Spinal cord (tissue), 10 donors: Measurements from ENCODE around the gene WDR33. TPM values are rescaled to one million over a fixed set of nuclear protein-coding genes. Genes with fewer than 3 reads are reported as not detected.

Experiments used
- DNase-seq, 6 donors: peaks; one replicate each; pipeline versions ENCODE4 v3.0.0 to v3.0.0-alpha.2; 2013 to 2015; ENCODE audit warnings: low spot score in 6 of 6, low read depth in 4 of 6
- H3K27ac ChIP-seq: one replicate; pipeline ENCODE4 v1.5.1; 2013; ENCODE audit warnings: low read depth, low read length, control low read depth
- H3K27me3 ChIP-seq: one replicate; pipeline ENCODE4 v1.6.1; 2013; ENCODE audit warnings: low read length; ENCODE audit not compliant: control insufficient read depth, insufficient read depth
- H3K36me3 ChIP-seq: one replicate; pipeline ENCODE4 v1.6.1; 2013; ENCODE audit warnings: low read length; ENCODE audit not compliant: control insufficient read depth, insufficient read depth
- H3K4me1 ChIP-seq: one replicate; pipeline ENCODE4 v1.6.1; 2013; ENCODE audit warnings: low read length; ENCODE audit not compliant: control insufficient read depth, insufficient read depth
- H3K4me3 ChIP-seq: one replicate; pipeline ENCODE4 v1.5.1; 2013; ENCODE audit warnings: low read depth, low read length, control low read depth
- H3K9me3 ChIP-seq: one replicate; pipeline ENCODE4 v1.6.1; 2013; ENCODE audit warnings: low read length; ENCODE audit not compliant: control insufficient read depth, insufficient read depth
- WGBS: methylation state at CpG from one replicate; pipeline ENCODE4 v1.1.5; 2013; ENCODE audit warnings: missing lambda C conversion rate; ENCODE audit not compliant: insufficient coverage; 5-methylcytosine and 5-hydroxymethylcytosine counted together
- long read RNA-seq, 4 donors: transcript quantifications; one replicate each; lab custom pipeline, GENCODE V29; 2026
- polyA plus RNA-seq, 2 donors: library from polyadenylated mRNA; unstranded; fragments of 120-200 nt; gene quantifications; one replicate each; pipeline ENCODE4 v1.2.1, GENCODE V29; 2013; ENCODE audit not compliant: insufficient read length in 2 of 2
- total RNA-seq, 2 donors: library from RNA; depleted of rRNA in 1 of 2; stranded (reverse); fragments of 120-200 nt in 1 of 2; fragments of >200 nt in 1 of 2; gene quantifications; one replicate each; pipeline versions ENCODE4 v1.2.3 to v1.2.4, GENCODE V29; 2013 to 2014
- donor health status: healthy.

Gene WDR33
- total RNA-seq, result 10 to 100 TPM; 44.7 to 59.1 TPM
- polyA plus RNA-seq, result 10 to 100 TPM; 37.4 to 40.3 TPM
- long read RNA-seq, donor 1, full-length matches to known transcripts, result 13 of 13 reads
- long read RNA-seq, donor 1, partial matches to known transcripts, result 0 of 13 reads
- long read RNA-seq, donor 1, other reads (novel, unspliced or antisense), result 0 of 13 reads
- long read RNA-seq, donor 2, partial matches to known transcripts, result 0 of 4 reads
- long read RNA-seq, donor 2, other reads (novel, unspliced or antisense), result 0 of 4 reads
- long read RNA-seq, donor 3, transcript WDR33-204 (6 exons, 3,104 nt), result major isoform, 8 of 8 reads
- long read RNA-seq, donor 3, partial matches to known transcripts, result 0 of 8 reads
- long read RNA-seq, donor 3, other reads (novel, unspliced or antisense), result 0 of 8 reads
- long read RNA-seq, donor 4, transcript WDR33-204 (6 exons, 3,104 nt), result major isoform, 31 of 64 reads
- long read RNA-seq, donor 4, partial matches to known transcripts, result 33 of 64 reads
- long read RNA-seq, donor 4, other reads (novel, unspliced or antisense), result 0 of 64 reads

DNA sequence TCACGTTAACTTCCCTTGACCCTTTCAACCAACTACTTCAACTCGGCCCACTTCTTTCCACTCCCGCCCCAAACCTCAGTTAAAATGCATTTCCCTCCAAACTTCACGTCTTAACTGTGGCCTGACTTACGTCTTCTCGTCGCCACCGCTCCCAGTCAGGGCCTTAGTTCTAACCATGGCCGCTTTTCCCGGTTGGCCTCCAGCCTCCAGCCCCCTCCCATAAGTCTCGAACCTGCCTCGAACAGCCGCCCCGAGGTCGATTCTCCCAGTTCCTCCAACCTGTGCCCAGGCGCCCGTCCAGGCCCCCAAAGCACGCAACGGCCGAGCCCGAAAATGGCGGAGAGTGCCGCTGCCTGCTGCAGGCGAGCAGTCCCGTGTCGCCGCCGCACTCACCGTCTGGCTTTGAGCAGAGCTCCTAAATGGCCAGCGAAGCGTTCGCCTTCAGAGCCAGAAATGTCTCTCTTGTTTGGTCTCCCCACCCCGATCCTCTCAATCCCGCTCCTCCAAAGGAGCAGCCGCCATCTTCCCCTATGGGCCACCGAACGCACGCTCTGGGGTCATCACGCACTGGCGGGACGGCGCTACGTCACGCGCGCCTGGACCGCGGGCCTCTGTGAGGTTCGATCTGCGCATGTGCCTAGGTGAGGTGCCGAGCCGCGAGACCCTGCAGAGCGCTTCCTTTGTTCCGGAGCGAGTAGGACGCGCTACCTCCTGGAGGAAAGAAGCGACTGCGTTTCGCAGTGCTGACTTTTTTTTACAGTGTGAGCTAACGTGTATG lies at the start of gene WDR33:
Gene WDR33, minus strand, starts transcription at position 553 of the 778 bp plus-strand sequence. CDS start 40,190 bp downstream, outside the sequence.
- H3K4me1 ChIP-seq, result peaks cover 16% of the 10 kb centered on the region
- H3K9me3 ChIP-seq, result no peaks in the 10 kb centered on the region
- H3K4me3 ChIP-seq, result peak within 1 kb of the TSS; percentile 94
- H3K27me3 ChIP-seq, result no peaks in the 10 kb centered on the region
- no peaks in the 10 kb centered on the region for H3K36me3 ChIP-seq
- DNase-seq, result peak; percentile 84 to 99 (median 88)
- H3K27ac ChIP-seq, result peak within 1 kb of the TSS; percentile 92
- under 1% methylated on average over 62 of the region's 62 CpGs for WGBS

DNA sequence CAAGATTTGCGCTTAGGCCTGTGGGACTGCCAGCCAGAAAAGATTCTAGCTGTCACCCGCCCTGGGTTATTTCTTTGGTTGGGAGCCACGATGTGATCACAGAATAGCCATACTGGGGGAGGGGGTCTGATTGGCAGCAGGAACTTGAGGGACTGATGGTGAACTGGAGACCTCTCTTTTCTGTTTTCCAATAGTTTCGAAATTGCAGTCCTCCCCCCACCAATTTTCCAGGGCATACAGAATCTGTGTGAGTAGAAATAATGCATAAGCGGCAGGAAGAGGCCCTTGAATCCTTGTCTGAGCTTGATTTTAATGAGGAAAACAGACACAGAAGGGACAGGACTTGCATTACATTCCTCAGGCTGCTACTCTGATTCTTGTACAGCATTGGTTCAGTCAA lies 49.2 kb upstream of the WDR33 start:
- peak in 1 of 6 donors; percentile 5 for DNase-seq
- 45% methylated on average over 1 of the region's 5 CpGs for WGBS

DNA sequence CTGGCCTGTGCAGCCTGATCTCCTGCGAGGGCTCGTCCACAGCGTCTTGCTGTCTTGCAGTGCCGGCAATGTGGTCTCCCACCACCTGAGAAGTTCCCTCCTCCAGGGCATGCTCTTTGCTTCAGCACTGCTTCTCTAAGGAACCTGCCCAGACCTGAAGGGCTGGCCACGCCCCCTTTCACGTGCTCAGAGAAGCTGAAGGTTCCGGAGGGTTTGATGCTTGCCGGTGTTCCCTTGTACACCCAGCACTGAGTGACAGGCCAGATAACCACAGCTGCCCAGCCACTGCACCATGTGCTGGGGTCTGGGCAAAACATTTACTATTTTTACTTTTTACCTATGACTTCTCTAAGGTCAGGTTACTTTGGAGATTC lies 48.7 kb upstream of the WDR33 start:
- DNase-seq, result peak in 1 of 6 donors; percentile 15
- Histone ChIP-seq H3K27ac (no peak overlapping the region), H3K4me1 (peaks cover 19% of the 10 kb centered on the region), H3K9me3 (no peaks in the 10 kb centered on the region), H3K27me3 (no peaks in the 10 kb centered on the region), H3K4me3 (no peak overlapping the region), H3K36me3 (peaks cover 13% of the 10 kb centered on the region)
- 21% methylated on average over 8 of the region's 8 CpGs for WGBS

More for the DNA sequence above, 49.2 kb upstream of the WDR33 start:
- peaks cover 16% of the 10 kb centered on the region for H3K36me3 ChIP-seq
- no peak overlapping the region for H3K4me3 ChIP-seq
- no peaks in the 10 kb centered on the region for H3K27me3 ChIP-seq
- no peak overlapping the region for H3K27ac ChIP-seq
- peaks cover 19% of the 10 kb centered on the region for H3K4me1 ChIP-seq
- no peaks in the 10 kb centered on the region for H3K9me3 ChIP-seq

DNA sequence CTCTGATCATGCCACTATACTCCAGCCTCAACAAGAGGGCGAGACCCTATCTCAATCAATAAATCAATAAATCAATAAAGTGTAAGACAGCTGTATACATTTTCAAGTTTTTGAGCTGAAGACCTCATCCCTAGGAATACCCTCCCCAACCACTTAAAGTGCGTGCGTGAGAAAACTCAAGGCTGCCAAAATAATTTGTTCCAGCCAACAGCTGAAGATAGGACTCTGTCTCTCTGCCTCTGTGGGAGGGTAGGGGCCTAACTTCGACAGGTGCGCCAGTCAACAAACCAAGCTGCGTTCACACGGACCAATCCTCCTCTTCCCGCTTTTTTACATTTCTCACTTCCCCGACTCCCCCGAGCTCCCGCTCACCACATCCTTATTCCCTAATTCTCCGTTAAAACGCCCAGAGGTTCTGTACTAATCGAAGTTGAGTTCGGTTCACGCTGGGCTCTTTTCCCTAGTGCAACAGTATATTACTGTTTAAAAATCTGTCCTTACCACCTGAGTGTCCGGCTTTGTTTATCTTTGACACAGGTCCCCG lies 46.4 kb upstream of the WDR33 start:
- WGBS, result 0% methylated on average over 4 of the region's 18 CpGs
- peaks cover 4% of the 10 kb centered on the region for H3K36me3 ChIP-seq
- peak in 1 of 6 donors; percentile 6 for DNase-seq
- H3K27me3 ChIP-seq, result no peaks in the 10 kb centered on the region
- peaks cover 19% of the 10 kb centered on the region for H3K4me1 ChIP-seq
- H3K27ac ChIP-seq, result peak overlapping the region; percentile 8
- H3K9me3 ChIP-seq, result no peaks in the 10 kb centered on the region
- H3K4me3 ChIP-seq, result peak overlapping the region; percentile 48

DNA sequence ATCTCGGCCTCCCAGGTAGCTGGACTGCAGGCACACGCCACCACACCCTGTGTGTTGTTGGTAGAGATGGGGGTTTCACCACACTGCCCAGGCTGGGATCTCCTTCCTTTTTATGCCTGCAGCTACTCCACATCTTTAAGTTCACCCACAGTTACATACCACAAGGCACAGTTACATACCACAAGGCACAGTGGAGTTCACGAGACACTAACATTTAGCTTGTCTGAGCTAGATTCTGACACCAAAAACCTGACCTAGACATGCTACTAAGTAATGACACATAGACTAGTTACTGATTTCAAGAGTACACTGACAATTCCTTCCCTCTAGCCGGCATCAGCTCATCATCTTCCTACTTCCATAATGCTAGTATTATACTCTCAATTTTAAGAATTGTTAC lies 42.7 kb upstream of the WDR33 start:
- WGBS, result 93% methylated on average over 1 of the region's 4 CpGs
- H3K4me1 ChIP-seq, result peaks cover 14% of the 10 kb centered on the region
- H3K27ac ChIP-seq, result no peak overlapping the region
- H3K36me3 ChIP-seq, result peaks cover 37% of the 10 kb centered on the region
- H3K4me3 ChIP-seq, result no peak overlapping the region
- H3K9me3 ChIP-seq, result no peaks in the 10 kb centered on the region
- H3K27me3 ChIP-seq, result no peaks in the 10 kb centered on the region
- DNase-seq, result no peak

DNA sequence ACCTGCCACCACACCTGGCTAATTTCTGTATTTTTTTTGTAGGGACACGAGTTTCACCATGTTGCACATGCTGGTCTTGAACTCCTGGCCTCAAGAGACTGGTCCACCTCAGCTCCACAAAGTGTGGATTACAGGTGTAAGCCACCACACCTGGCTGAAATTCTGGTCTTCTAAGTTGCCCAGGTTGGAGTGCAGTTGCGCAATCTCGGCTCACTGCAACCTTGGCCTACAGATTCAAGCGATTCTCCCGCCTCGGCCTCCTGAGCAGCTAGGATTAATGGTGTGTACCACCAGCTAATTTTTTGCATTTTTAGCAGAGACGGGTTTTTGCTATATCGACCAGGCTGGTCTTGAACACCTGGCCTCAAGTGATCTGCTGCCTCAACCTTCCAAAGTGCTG lies 41.4 kb upstream of the WDR33 start:
- peaks cover 14% of the 10 kb centered on the region for H3K4me1 ChIP-seq
- H3K27ac ChIP-seq, result no peak overlapping the region
- no peak overlapping the region for H3K4me3 ChIP-seq
- DNase-seq, result no peak
- H3K36me3 ChIP-seq, result peaks cover 46% of the 10 kb centered on the region
- 99% methylated on average over 6 of the region's 8 CpGs for WGBS
- H3K27me3 ChIP-seq, result no peaks in the 10 kb centered on the region
- H3K9me3 ChIP-seq, result no peaks in the 10 kb centered on the region

DNA sequence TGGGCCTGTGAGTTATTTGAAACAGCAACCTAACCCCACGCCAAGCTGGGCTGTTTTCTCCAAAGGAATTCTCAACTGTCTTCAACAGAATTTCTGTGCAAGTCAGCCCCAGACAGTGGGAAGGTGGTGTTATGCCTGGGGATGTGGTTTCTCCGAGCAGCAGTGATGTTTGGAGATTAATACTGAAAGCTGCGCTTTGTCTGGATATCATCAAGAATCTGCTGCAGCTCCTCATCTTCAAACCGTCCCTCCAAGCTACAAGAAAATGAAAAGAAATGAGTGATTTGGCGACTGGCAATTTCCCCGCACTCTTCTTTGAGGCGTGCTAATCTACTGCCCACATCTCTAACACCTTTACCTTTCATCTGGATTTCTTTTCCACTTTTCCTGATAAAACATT lies 37.0 kb upstream of the WDR33 start:
- H3K36me3 ChIP-seq, result peaks cover 66% of the 10 kb centered on the region
- DNase-seq, result no peak
- WGBS, result no CpG with 5 or more reads among the region's 7 CpGs

DNA sequence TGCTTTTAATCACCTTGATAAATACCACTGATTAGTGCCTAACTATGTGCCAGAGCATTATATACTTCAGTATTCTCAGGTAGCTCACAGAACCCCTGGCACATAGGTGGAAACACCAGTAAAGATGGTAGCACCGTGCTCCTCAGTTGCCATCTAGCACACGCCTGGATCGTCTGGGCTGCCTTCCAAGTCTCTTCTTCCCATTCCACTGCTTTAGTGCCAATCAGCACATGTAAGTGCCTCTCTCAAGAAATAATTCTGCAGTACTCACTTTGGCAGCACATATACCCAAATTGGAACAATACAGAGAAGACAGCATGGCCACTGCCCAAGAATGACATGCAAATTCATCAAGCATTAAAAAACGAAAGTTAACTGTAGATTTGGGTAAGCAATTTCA lies 34.0 kb upstream of the WDR33 start:
- no peak overlapping the region for H3K27ac ChIP-seq
- no peaks in the 10 kb centered on the region for H3K4me1 ChIP-seq
- 80% methylated on average over 3 of the region's 4 CpGs for WGBS
- no peak overlapping the region for H3K4me3 ChIP-seq
- no peaks in the 10 kb centered on the region for H3K27me3 ChIP-seq
- H3K9me3 ChIP-seq, result no peaks in the 10 kb centered on the region
- H3K36me3 ChIP-seq, result peaks cover 40% of the 10 kb centered on the region
- DNase-seq, result peak in 2 of 6 donors; percentile 36 to 43

More for the DNA sequence above, 37.0 kb upstream of the WDR33 start:
- no peak overlapping the region for H3K27ac ChIP-seq
- H3K9me3 ChIP-seq, result no peaks in the 10 kb centered on the region
- H3K4me3 ChIP-seq, result no peak overlapping the region
- H3K4me1 ChIP-seq, result no peaks in the 10 kb centered on the region
- no peaks in the 10 kb centered on the region for H3K27me3 ChIP-seq

DNA sequence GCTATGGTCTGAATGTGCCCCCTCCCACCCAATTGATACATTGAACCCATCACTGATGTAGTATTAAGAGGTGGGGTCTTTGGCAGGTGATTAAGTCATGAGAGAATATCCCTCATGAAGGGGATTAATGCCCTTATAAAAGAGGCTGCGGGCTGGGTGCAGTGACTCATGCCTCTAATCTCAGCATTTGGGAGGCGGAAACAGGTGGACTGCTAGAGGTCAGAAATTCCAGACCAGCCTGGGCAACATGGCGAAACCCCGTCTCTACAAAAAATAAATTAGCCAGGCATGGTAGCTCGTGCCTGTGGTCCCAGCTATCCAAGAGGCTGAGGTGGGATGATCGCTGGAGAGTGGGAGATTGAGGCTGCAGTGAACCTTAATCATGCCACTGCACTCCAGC lies 32.7 kb upstream of the WDR33 start:
- Histone ChIP-seq H3K27ac (no peak overlapping the region), H3K4me3 (no peak overlapping the region), H3K36me3 (peaks cover 30% of the 10 kb centered on the region), H3K27me3 (no peaks in the 10 kb centered on the region), H3K4me1 (no peaks in the 10 kb centered on the region), H3K9me3 (no peaks in the 10 kb centered on the region)
- no peak for DNase-seq
- 94% methylated on average over 5 of the region's 6 CpGs for WGBS
